ENCODE data around the gene GAS7.

GAS7 gene

DNA sequence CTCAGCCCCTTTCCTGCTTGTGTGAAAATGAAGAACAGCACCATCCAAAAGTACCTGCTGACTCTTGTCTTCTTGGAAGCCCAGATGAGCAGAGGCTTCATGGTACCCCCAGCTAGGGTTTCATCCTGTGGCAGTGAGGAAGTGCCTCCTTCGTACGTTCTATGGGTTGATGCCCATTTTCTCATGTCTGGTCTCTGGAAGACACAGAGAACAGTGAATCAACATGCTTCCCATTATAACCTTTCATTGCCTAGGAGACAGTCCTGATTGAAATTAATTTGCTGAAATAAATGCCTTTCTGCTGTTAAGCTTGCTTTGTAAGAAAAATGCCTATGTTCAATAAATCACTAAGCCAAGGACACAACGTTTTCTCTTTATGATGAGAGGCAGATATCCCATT, 329.9 kb downstream of the GAS7 start:
- no peak for DNase-seq

DNA sequence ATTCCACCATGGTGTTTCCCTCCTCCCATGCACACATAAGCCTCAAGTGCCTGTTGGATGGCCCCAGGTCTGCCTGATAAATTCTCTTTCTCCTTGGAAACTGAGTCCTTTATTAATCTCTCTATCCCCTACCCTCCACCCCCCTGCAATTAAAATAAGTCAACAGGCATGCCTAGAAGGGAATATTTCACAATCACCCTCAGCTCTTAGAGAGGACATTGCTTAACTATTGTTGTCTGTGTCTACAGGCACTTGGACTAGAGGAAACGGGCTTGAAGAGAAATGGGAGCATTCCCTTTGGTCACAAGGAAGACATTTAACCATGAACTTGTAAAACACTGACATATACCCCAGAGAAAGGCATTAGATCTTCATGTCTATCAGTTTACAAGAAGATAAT, 332.8 kb downstream of the GAS7 start:
- no peak for DNase-seq

DNA sequence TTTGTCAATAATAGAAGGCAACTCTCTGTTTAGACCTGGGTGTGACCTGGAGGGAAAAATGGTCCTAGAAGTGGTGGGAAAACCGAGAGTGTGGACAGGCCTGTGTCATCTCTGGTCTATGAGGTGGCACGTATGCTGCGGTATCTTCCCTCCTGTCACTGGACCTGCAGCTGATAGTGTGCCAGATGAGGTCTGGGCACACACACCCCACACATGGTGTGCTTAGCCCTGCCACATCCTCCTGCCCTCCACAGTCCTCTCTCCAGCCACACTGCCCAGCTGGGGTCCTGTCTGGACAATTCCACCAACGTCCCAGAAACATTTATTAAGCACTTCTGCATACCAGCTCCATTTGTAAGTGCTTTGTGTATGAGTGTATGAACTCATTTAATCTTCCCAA, 335.5 kb downstream of the GAS7 start:
- DNase-seq, result no peak

DNA sequence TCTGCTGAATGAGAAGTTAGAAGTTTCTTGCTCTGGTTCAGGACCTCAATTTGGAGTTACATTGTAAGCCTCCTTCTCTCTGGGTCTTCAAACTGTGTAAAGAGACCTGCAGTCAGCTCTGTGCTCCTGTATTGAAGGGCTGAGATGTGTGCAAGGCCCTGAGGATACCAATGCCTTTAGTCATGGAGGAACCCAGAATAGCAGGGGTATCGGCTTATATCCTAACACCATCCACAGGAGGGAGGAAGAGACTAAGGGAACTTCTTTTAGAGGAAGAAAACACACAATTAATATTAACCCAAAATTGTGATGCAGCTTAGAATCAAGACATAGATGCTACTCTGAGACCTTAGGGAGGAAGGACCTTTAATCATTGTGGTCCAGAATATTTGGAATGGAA, 336.2 kb downstream of the GAS7 start:
- no peak for DNase-seq

DNA sequence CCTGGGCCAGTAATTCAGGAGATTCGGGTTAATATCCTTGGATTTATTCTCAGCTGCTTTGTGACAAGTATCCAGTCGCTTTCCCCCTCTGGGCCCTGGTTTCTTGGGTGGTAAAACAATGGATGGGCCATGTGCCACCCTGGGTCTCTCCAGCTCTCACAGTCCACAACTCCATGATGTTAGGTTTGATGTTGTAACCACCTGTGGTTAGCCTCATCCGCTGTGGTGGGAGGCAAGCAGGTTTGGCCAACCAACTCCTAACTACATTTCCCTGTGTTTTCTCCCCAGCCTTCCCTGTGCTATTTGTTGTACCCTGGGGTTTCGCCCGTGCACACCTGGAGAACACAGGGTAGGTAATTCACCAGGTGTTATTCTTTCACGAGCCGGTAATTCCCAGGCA, 337.6 kb downstream of the GAS7 start:
- DNase-seq, result no peak

Data from activated CD4-positive, alpha-beta T cell treated with anti-CD3 and anti-CD28 coated beads, Interleukin-2, amount 50 U/mL, for 1 hour (primary cell).